C4-2B (cell line): ENCODE results near the gene IL17A.

Experiments
- H3K27ac ChIP-seq: fragments of 450-650 bp; 2 replicates; pipeline ENCODE4 v1.5.1; 2017
- CTCF ChIP-seq: fragments of 450-650 bp; conservative IDR thresholded peaks from 2 replicates; pipeline ENCODE4 v1.5.1; 2017; ENCODE audit warnings: mild to moderate bottlenecking
- ZFX ChIP-seq: fragments of 450-650 bp; IDR thresholded peaks from 2 replicates; pipeline ENCODE4 v1.6.1; 2017

Gene IL17A

GRCh38 chr6:52207066-52207465, 20.9 kb downstream of the IL17A start:
- H3K27ac ChIP-seq = no peak overlapping the region
- TF ChIP-seq ZFX = no peak
- TF ChIP-seq CTCF = peak; percentile 57

- no peak for TF ChIP-seq ZFX
- TF ChIP-seq CTCF = no peak
- no peak overlapping the region; the same call in 1 of the 2 replicates for H3K27ac ChIP-seq
Measured at GRCh38 chr6:52208612-52209011, 22.4 kb downstream of the IL17A start.

- no peak overlapping the region for H3K27ac ChIP-seq
- no peak for TF ChIP-seq CTCF
- no peak for TF ChIP-seq ZFX
Measured at GRCh38 chr6:52209770-52210169, 23.6 kb downstream of the IL17A start.

- H3K27ac ChIP-seq = no peak overlapping the region
- TF ChIP-seq ZFX = no peak
- TF ChIP-seq CTCF = no peak
Measured at GRCh38 chr6:52210227-52210626, 24.1 kb downstream of the IL17A start.

GRCh38 chr6:52213127-52213526, 27.0 kb downstream of the IL17A start:
- TF ChIP-seq CTCF (peak; percentile 6; the same call in 1 of the 2 replicates), ZFX (no peak)
- H3K27ac ChIP-seq = no peak overlapping the region

- no peak overlapping the region for H3K27ac ChIP-seq
- TF ChIP-seq ZFX = no peak
- no peak for TF ChIP-seq CTCF
Measured at GRCh38 chr6:52215787-52216186, 29.6 kb downstream of the IL17A start.

GRCh38 chr6:52216932-52217575, 30.9 kb downstream of the IL17A start:
- TF ChIP-seq CTCF (no peak), ZFX (no peak)
- H3K27ac ChIP-seq = no peak overlapping the region
